Neural cell (in vitro differentiated cells): ENCODE measurements around the gene RTP1. TPM values are rescaled to one million over a fixed set of nuclear protein-coding genes. Genes with fewer than 3 reads are reported as not detected.

Experiments
- H2AFZ ChIP-seq: fragments of 200-600, 300-800 bp; sonication (generic), shearing (Covaris generic); 2 replicates; pipeline ENCODE4 v1.6.0; 2014; ENCODE audit warnings: low read depth, mild to moderate bottlenecking, antibody characterized with exemption, low read length, moderate library complexity
- H3F3A ChIP-seq: fragments of 200-600 bp; shearing (Covaris generic); 2 replicates; pipeline ENCODE4 v1.6.1; 2016; ENCODE audit warnings: mild to moderate bottlenecking, moderate library complexity, mixed read lengths, antibody characterized with exemption, low read length; ENCODE audit not compliant: insufficient read depth, poor library complexity, severe bottlenecking
- H3K27ac ChIP-seq: fragments of 200-600, 300-800 bp; sonication (generic), shearing (Covaris generic); 2 replicates; pipeline ENCODE4 v1.5.1; 2014; ENCODE audit warnings: mild to moderate bottlenecking, low read length, moderate library complexity
- H3K27me3 ChIP-seq: fragments of 300-800, 200-600 bp; sonication (generic), shearing (Covaris generic); 2 replicates; pipeline ENCODE4 v1.6.0; 2014; ENCODE audit warnings: mild to moderate bottlenecking, low read depth, low read length, moderate library complexity; ENCODE audit not compliant: insufficient read depth
- H3K36me3 ChIP-seq: fragments of 300-800, 200-600 bp; sonication (generic), shearing (Covaris generic); 2 replicates; pipeline ENCODE4 v1.5.1; 2014; ENCODE audit warnings: mild to moderate bottlenecking, antibody characterized with exemption, low read length, moderate library complexity; ENCODE audit not compliant: insufficient read depth
- H3K4me2 ChIP-seq: fragments of 300-800, 200-600 bp; sonication (generic), shearing (Covaris generic); 2 replicates; pipeline ENCODE4 v1.6.0; 2014; ENCODE audit warnings: mild to moderate bottlenecking, low read length
- H3K4me3 ChIP-seq: fragments of 300-800, 200-600 bp; sonication (generic), shearing (Covaris generic); 2 replicates; pipeline ENCODE4 v1.5.1; 2014; ENCODE audit warnings: mild to moderate bottlenecking, low read length, moderate library complexity
- H3K79me2 ChIP-seq: fragments of 200-600 bp; shearing (Covaris generic); replicated peaks from 2 replicates; pipeline ENCODE4 v1.6.0; 2014; ENCODE audit warnings: mild to moderate bottlenecking, low read length, moderate library complexity; ENCODE audit not compliant: insufficient read depth
- H3K9ac ChIP-seq: fragments of 300-800, 200-600 bp; sonication (generic), shearing (Covaris generic); 2 replicates; pipeline ENCODE4 v1.6.1; 2016; ENCODE audit warnings: mild to moderate bottlenecking, low read length, mixed read lengths
- H3K9me2 ChIP-seq: fragments of 200-600 bp; shearing (Covaris generic); 2 replicates; pipeline ENCODE4 v1.6.1; 2016; ENCODE audit warnings: mild to moderate bottlenecking, low read length, mixed read lengths; ENCODE audit not compliant: insufficient read depth
- H3K9me3 ChIP-seq: fragments of 200-600, 300-800 bp; sonication (generic), shearing (Covaris generic); 2 replicates; pipeline ENCODE4 v1.6.1; 2016; ENCODE audit warnings: mild to moderate bottlenecking, mixed run types, low read length, moderate library complexity, mixed read lengths
- H4K20me1 ChIP-seq: fragments of 200-600 bp; shearing (Covaris generic); 2 replicates; pipeline ENCODE4 v1.6.1; 2016; ENCODE audit warnings: mild to moderate bottlenecking, mixed run types; ENCODE audit not compliant: insufficient read depth
- EP300 ChIP-seq: fragments of 450-650 bp; conservative IDR thresholded peaks from 2 replicates; pipeline ENCODE4 v1.6.1; 2014; ENCODE audit warnings: antibody characterized with exemption, mild to moderate bottlenecking, moderate library complexity; ENCODE audit not compliant: poor library complexity, severe bottlenecking
- EZH2 ChIP-seq: fragments of 200-600, 300-800 bp; shearing (Covaris generic), sonication (generic); IDR thresholded peaks from 2 replicates; pipeline ENCODE4 v1.6.1; 2014; ENCODE audit warnings: antibody characterized with exemption, low read length, borderline replicate concordance, mild to moderate bottlenecking; ENCODE audit not compliant: insufficient read depth, poor library complexity, severe bottlenecking
- MXI1 ChIP-seq: fragments of 450-650 bp; conservative IDR thresholded peaks from 2 replicates; pipeline ENCODE4 v1.6.1; 2014; ENCODE audit warnings: antibody characterized with exemption, mild to moderate bottlenecking; ENCODE audit not compliant: poor library complexity, severe bottlenecking
- POLR2AphosphoS5 ChIP-seq: IDR thresholded peaks from 2 replicates; pipeline ENCODE4 v1.6.1; 2012
- RAD21 ChIP-seq: fragments of 450-650 bp; conservative IDR thresholded peaks from 2 replicates; pipeline ENCODE4 v1.6.1; 2014; ENCODE audit warnings: antibody characterized with exemption, mild to moderate bottlenecking, moderate library complexity
- SMC3 ChIP-seq: fragments of 450-650 bp; conservative IDR thresholded peaks from 2 replicates; pipeline ENCODE4 v1.6.1; 2014; ENCODE audit warnings: antibody characterized with exemption, mild to moderate bottlenecking, moderate library complexity; ENCODE audit not compliant: poor library complexity
- TAF1 ChIP-seq: IDR thresholded peaks from 2 replicates; pipeline ENCODE4 v1.6.1; 2012; ENCODE audit warnings: low read depth
- polyA plus RNA-seq: library from polyadenylated mRNA; depleted of rRNA; stranded (reverse); fragments of >200 nt; gene quantifications from 2 replicates; pipeline ENCODE4 v1.2.3, GENCODE V29; 2014
- TF ChIP-seq, protein P1 (sequence below): fragments of 450-650 bp; IDR thresholded peaks from 2 replicates; pipeline ENCODE4 v1.5.1; 2014; ENCODE audit warnings: antibody characterized with exemption, mild to moderate bottlenecking, moderate library complexity; ENCODE audit not compliant: poor library complexity, severe bottlenecking
- TF ChIP-seq, protein P2 (sequence below): IDR thresholded peaks from 2 replicates; pipeline ENCODE4 v1.6.1; 2012; ENCODE audit warnings: borderline replicate concordance

The RTP1 gene
- polyA plus RNA-seq, 1 donor from 2014 or later: 2.0 TPM

DNA sequence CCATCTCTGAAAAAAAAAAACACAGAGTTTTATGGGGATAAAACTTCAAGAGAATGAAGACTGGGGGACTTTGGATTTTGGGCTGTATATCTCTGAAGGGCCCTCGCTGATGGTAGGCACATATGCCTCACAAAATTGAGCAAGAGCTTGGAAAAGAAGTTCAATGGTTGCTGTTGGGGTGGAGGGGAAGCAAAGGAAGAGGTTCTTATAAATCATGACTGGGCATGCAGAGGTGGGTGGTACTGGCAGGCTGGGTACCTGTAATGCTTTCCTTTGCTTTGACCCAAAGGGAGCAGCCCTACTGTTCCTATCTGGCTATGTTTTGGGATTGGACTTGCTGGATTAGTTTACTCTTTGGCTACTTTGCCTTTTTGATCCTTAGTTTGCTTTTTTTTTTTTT is 6.0 kb upstream of the RTP1 start:
- Histone ChIP-seq H3K9me2 (no peaks in the 10 kb centered on the region), H3K79me2 (no peaks in the 10 kb centered on the region), H3F3A (no peaks in the 10 kb centered on the region), H3K9ac (no peak overlapping the region), H2AFZ (no peak overlapping the region), H3K4me3 (no peak overlapping the region), H4K20me1 (no peaks in the 10 kb centered on the region), H3K27me3 (no peaks in the 10 kb centered on the region), H3K36me3 (no peaks in the 10 kb centered on the region), H3K4me2 (no peak overlapping the region), H3K27ac (no peak overlapping the region), H3K9me3 (no peaks in the 10 kb centered on the region)
- TF ChIP-seq MXI1: no peak
- TF ChIP-seq, protein P1, sequence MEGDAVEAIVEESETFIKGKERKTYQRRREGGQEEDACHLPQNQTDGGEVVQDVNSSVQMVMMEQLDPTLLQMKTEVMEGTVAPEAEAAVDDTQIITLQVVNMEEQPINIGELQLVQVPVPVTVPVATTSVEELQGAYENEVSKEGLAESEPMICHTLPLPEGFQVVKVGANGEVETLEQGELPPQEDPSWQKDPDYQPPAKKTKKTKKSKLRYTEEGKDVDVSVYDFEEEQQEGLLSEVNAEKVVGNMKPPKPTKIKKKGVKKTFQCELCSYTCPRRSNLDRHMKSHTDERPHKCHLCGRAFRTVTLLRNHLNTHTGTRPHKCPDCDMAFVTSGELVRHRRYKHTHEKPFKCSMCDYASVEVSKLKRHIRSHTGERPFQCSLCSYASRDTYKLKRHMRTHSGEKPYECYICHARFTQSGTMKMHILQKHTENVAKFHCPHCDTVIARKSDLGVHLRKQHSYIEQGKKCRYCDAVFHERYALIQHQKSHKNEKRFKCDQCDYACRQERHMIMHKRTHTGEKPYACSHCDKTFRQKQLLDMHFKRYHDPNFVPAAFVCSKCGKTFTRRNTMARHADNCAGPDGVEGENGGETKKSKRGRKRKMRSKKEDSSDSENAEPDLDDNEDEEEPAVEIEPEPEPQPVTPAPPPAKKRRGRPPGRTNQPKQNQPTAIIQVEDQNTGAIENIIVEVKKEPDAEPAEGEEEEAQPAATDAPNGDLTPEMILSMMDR: no peak
- no peak for TF ChIP-seq EZH2
- no peak for TF ChIP-seq TAF1
- TF ChIP-seq RAD21: no peak
- no peak for TF ChIP-seq SMC3
- no peak for TF ChIP-seq POLR2AphosphoS5
- TF ChIP-seq, protein P2, sequence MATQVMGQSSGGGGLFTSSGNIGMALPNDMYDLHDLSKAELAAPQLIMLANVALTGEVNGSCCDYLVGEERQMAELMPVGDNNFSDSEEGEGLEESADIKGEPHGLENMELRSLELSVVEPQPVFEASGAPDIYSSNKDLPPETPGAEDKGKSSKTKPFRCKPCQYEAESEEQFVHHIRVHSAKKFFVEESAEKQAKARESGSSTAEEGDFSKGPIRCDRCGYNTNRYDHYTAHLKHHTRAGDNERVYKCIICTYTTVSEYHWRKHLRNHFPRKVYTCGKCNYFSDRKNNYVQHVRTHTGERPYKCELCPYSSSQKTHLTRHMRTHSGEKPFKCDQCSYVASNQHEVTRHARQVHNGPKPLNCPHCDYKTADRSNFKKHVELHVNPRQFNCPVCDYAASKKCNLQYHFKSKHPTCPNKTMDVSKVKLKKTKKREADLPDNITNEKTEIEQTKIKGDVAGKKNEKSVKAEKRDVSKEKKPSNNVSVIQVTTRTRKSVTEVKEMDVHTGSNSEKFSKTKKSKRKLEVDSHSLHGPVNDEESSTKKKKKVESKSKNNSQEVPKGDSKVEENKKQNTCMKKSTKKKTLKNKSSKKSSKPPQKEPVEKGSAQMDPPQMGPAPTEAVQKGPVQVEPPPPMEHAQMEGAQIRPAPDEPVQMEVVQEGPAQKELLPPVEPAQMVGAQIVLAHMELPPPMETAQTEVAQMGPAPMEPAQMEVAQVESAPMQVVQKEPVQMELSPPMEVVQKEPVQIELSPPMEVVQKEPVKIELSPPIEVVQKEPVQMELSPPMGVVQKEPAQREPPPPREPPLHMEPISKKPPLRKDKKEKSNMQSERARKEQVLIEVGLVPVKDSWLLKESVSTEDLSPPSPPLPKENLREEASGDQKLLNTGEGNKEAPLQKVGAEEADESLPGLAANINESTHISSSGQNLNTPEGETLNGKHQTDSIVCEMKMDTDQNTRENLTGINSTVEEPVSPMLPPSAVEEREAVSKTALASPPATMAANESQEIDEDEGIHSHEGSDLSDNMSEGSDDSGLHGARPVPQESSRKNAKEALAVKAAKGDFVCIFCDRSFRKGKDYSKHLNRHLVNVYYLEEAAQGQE: no peak
- no peak for TF ChIP-seq EP300

DNA sequence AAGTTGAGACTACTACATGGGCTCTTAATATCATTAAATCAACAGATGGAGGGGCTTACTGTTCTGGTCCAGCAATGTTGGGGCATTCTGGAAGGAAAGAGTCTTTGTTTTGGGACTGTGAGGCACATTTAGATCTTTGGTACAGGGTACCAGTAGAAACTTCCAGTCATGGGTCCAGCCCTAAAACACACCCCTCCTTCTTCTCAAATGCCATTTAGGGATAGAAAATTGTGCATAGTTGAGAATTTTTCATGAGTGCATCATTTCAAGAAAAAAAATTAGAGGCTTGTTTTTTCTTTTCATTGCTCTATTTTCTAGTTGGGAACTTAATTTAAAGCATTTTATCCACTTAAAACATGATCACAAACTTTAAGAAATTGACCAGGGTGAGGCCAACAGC is 4.1 kb upstream of the RTP1 start:
- Histone ChIP-seq H3F3A (no peaks in the 10 kb centered on the region), H3K4me3 (no peak overlapping the region), H3K9me3 (no peaks in the 10 kb centered on the region), H3K36me3 (no peaks in the 10 kb centered on the region), H4K20me1 (no peaks in the 10 kb centered on the region), H3K27me3 (no peaks in the 10 kb centered on the region), H2AFZ (no peak overlapping the region), H3K9ac (no peak overlapping the region), H3K79me2 (no peaks in the 10 kb centered on the region), H3K4me2 (no peak overlapping the region), H3K9me2 (no peaks in the 10 kb centered on the region), H3K27ac (no peak overlapping the region)
- TF ChIP-seq RAD21: no peak
- TF ChIP-seq POLR2AphosphoS5: no peak
- TF ChIP-seq EP300: no peak
- TF ChIP-seq MXI1: no peak
